Endothelial cell of umbilical vein (primary cell): ENCODE results near the gene GABARAP. TPM values are rescaled to one million over a fixed set of nuclear protein-coding genes. Genes with fewer than 3 reads are reported as not detected.

ENCODE experiments used
- BruUV-seq: library from RNA; stranded (reverse); fragments of 400-500 nt; replicated peaks from 2 replicates; lab custom pipeline; 2021; lab: Mats Ljungman, UMichigan
- CTCF ChIA-PET: fragments of 300-600, 350-600 bp; sonication (Branson Sonifier 250); formaldehyde crosslinking; loops from one replicate; lab custom pipeline; 2021; ENCODE audit warnings: antibody characterized with exemption, inconsistent platforms; lab: Charles Lee
- POLR2A ChIA-PET: fragments of 300-600, 350-600 bp; sonication (Branson Sonifier 250); formaldehyde crosslinking; loops from one replicate; lab custom pipeline; 2021; ENCODE audit warnings: antibody characterized with exemption, inconsistent platforms; lab: Charles Lee
- DNase-seq: peaks from one replicate; pipeline ENCODE4 v3.0.0-alpha.2; 2011; ENCODE audit warnings: low read depth, low spot score
- FAIRE-seq: peaks from 2 replicates; lab custom pipeline; 2011; peaks lifted over from hg19 to GRCh38; lab: Jason Lieb, UNC
- H2AFZ ChIP-seq: 2 replicates; pipeline ENCODE4 v1.6.0; 2012; ENCODE audit warnings: low read depth, low read length, control low read depth, inconsistent platforms
- H3K27ac ChIP-seq: 2 replicates; pipeline ENCODE4 v1.5.1; 2011; ENCODE audit warnings: low read depth, mild to moderate bottlenecking, control low read depth, low read length, moderate library complexity; ENCODE audit not compliant: insufficient read depth
- H3K27me3 ChIP-seq, 2 experiments: 2 replicates each; pipeline versions ENCODE4 v1.6.0 to v1.6.1; 2011; ENCODE audit warnings: low read length in 2 of 2, mixed read lengths in 1 of 2; ENCODE audit not compliant: control insufficient read depth in 2 of 2, insufficient read depth in 2 of 2
- H3K36me3 ChIP-seq, 2 experiments: 2 replicates in 1 of 2; 3 replicates in 1 of 2; pipeline ENCODE4 v1.5.1; 2011; ENCODE audit warnings: low read length in 2 of 2, mild to moderate bottlenecking in 1 of 2, moderate library complexity in 1 of 2; ENCODE audit not compliant: control insufficient read depth in 2 of 2, insufficient read depth in 2 of 2; ENCODE audit errors: extremely low read depth in 1 of 2
- H3K4me1 ChIP-seq: 3 replicates; pipeline ENCODE4 v1.5.1; 2011; ENCODE audit warnings: mild to moderate bottlenecking, low read length; ENCODE audit not compliant: control insufficient read depth, insufficient read depth; ENCODE audit errors: extremely low read depth
- H3K4me2 ChIP-seq: 2 replicates; pipeline ENCODE4 v1.6.1; 2011; ENCODE audit warnings: low read length, control low read depth, mixed read lengths; ENCODE audit not compliant: insufficient read depth
- H3K4me3 ChIP-seq, 3 experiments: fragments of 200-600 bp in 1 of 3; sonication (generic), shearing (Covaris generic) in 1 of 3; replicated peaks in 1 of 3; 2 replicates each; pipeline ENCODE4 v1.5.1; 2011 to 2016; ENCODE audit warnings: control low read depth in 3 of 3, low read length in 3 of 3, mild to moderate bottlenecking in 2 of 3, inconsistent platforms in 1 of 3, low read depth in 1 of 3, moderate library complexity in 1 of 3; ENCODE audit not compliant: insufficient read depth in 1 of 3
- H3K79me2 ChIP-seq: 2 replicates; pipeline ENCODE4 v1.6.0; 2012; ENCODE audit warnings: low read length, inconsistent platforms; ENCODE audit not compliant: control insufficient read depth, insufficient read depth
- H3K9ac ChIP-seq: replicated peaks from 2 replicates; pipeline ENCODE3; 2011; ENCODE audit warnings: low read length, control low read depth; ENCODE audit not compliant: insufficient read depth; ENCODE audit errors: extremely low read depth
- H3K9me1 ChIP-seq: replicated peaks from 3 replicates; pipeline ENCODE4 v1.6.0; 2011; ENCODE audit warnings: mild to moderate bottlenecking, low read length; ENCODE audit not compliant: control insufficient read depth, insufficient read depth; ENCODE audit errors: extremely low read depth
- H3K9me3 ChIP-seq: replicated peaks from 2 replicates; pipeline ENCODE4 v1.5.1; 2012; ENCODE audit warnings: low read length, inconsistent platforms; ENCODE audit not compliant: control insufficient read depth, insufficient read depth
- H4K20me1 ChIP-seq: replicated peaks from 2 replicates; pipeline ENCODE3; 2011; ENCODE audit warnings: mild to moderate bottlenecking, low read length; ENCODE audit not compliant: control insufficient read depth, insufficient read depth; ENCODE audit errors: extremely low read depth
- CTCF ChIP-seq, 2 donors: IDR thresholded peaks; 1 replicate in 1 of 2; 2 replicates in 1 of 2; pipeline ENCODE4 v1.5.1; 2011; ENCODE audit warnings: low read length in 2 of 2, mild to moderate bottlenecking in 2 of 2, moderate library complexity in 2 of 2, control low read depth in 1 of 2, inconsistent platforms in 1 of 2, low read depth in 1 of 2; ENCODE audit not compliant: insufficient read depth in 1 of 2; ENCODE audit errors: extremely low read depth in 1 of 2
- EZH2 ChIP-seq: IDR thresholded peaks from 2 replicates; pipeline ENCODE4 v1.6.1; 2012; ENCODE audit warnings: borderline replicate concordance, low read depth, mild to moderate bottlenecking, moderate library complexity, low read length, inconsistent platforms; ENCODE audit not compliant: severe bottlenecking
- FOS ChIP-seq: IDR thresholded peaks from 2 replicates; pipeline ENCODE4 v1.6.1; 2011; ENCODE audit warnings: mild to moderate bottlenecking, low read length, moderate library complexity, borderline replicate concordance; ENCODE audit not compliant: insufficient read depth
- GATA2 ChIP-seq: IDR thresholded peaks from 2 replicates; pipeline ENCODE4 v1.7.0; 2011; ENCODE audit warnings: low read depth, mild to moderate bottlenecking, moderate library complexity, mixed read lengths, low read length; ENCODE audit not compliant: insufficient read length, insufficient read depth
- JUN ChIP-seq: IDR thresholded peaks from 2 replicates; pipeline ENCODE4 v1.6.1; 2011; ENCODE audit warnings: borderline replicate concordance, low read depth; ENCODE audit not compliant: insufficient read length, insufficient read depth
- MAX ChIP-seq: IDR thresholded peaks from 2 replicates; pipeline ENCODE4 v1.6.1; 2011; ENCODE audit not compliant: insufficient read depth, insufficient read length
- MYC ChIP-seq: IDR thresholded peaks from one replicate; pipeline ENCODE4 v1.6.1; 2011; ENCODE audit warnings: mild to moderate bottlenecking, low read depth, low read length
- POLR2A ChIP-seq: IDR thresholded peaks from 2 replicates; pipeline ENCODE4 v1.6.1; 2012; ENCODE audit warnings: low read depth, mild to moderate bottlenecking, control low read depth, low read length
- POLR2AphosphoS5 ChIP-seq: IDR thresholded peaks from 2 replicates; pipeline ENCODE4 v1.6.1; 2012; ENCODE audit warnings: low read depth, mild to moderate bottlenecking, control low read depth, low read length, moderate library complexity; ENCODE audit not compliant: insufficient read depth
- dilution Hi-C: fragments of 300-500 bp; cut with MboI; formaldehyde crosslinking; loops from one replicate; pipeline ENCODE4 v1.15.0; 2019; ENCODE audit warnings: low sequenced_read_pairs; ENCODE audit not compliant: extremely low pct_ligation_motif_present
- intact Hi-C: fragments of 100-400 bp; cut with micrococcal nuclease; formaldehyde crosslinking; loops from one replicate; pipeline ENCODE4 v1.10.0; 2022
- polyA plus RNA-seq, 4 experiments: library from polyadenylated mRNA; depleted of rRNA in 3 of 4; stranded (reverse) in 3 of 4; unstranded in 1 of 4; fragments of >200 nt; gene quantifications; 2 replicates each; pipeline versions ENCODE4 v1.2.1 to v1.2.3, GENCODE V29; 2011 to 2012; ENCODE audit warnings: missing spikeins in 1 of 4
- total RNA-seq: library from RNA; stranded (reverse); gene quantifications from 2 replicates; pipeline ENCODE4 v1.2.3, GENCODE V29; 2021

GABARAP gene
- total and polyA plus RNA-seq, 2 donors (not counting 3 experiments of a cell fraction or from before 2014, with no cell fraction given): 401 to 882 TPM

- H3K4me1 ChIP-seq: no peaks in the 10 kb centered on the region
- TF ChIP-seq MYC: no peak
- TF ChIP-seq CTCF (IDR thresholded peaks at IDR 0.05; ENCODE audit: extremely low read depth in 1 of 2, insufficient read depth in 1 of 2, low read depth in 1 of 2, low read length in 2 of 2): no peak
- no peak for TF ChIP-seq GATA2
- TF ChIP-seq MAX: no peak
- no peak for TF ChIP-seq POLR2AphosphoS5
- TF ChIP-seq JUN: no peak
- TF ChIP-seq POLR2A: no peak
- no peak for TF ChIP-seq EZH2
- no peak for TF ChIP-seq FOS
- intact Hi-C loops (no loop called here), dilution Hi-C loops (no loop called here)
- H4K20me1 ChIP-seq: peaks cover 4% of the 10 kb centered on the region
- H3K9ac ChIP-seq: no peak overlapping the region
- no peak overlapping the region for H2AFZ ChIP-seq
- ChIA-PET CTCF (interaction anchor here (0.9 kb wide), 1 partner anchor 9 kb away, joined by 3 read pairs; no protein-coding TSS in a partner anchor), POLR2A (no interaction called here)
- BruUV-seq: no TSS peak
- no peaks in the 10 kb centered on the region for H3K9me3 ChIP-seq
- H3K36me3 ChIP-seq: peaks cover 12 to 32% of the 10 kb centered on the region in 2 experiments
- H3K27me3 ChIP-seq: no peaks in the 10 kb centered on the region
- no peak overlapping the region for H3K4me2 ChIP-seq
- no peak overlapping the region for H3K27ac ChIP-seq
- H3K9me1 ChIP-seq: no peaks in the 10 kb centered on the region
- H3K4me3 ChIP-seq: no peak overlapping the region
- DNase-seq (no peak), FAIRE-seq (no peak)
- peaks cover 37% of the 10 kb centered on the region for H3K79me2 ChIP-seq
Observed at GRCh38 chr17:7229504-7229903, 12.7 kb downstream of the GABARAP start.
